Measurements from ENCODE around the gene REEP2.

The REEP2 gene

GRCh38 chr5:138448481-138449398 is 9.9 kb downstream of the REEP2 start:
- DNase-seq: peak; percentile 99

GRCh38 chr5:138449501-138450239 is 10.8 kb downstream of the REEP2 start:
- DNase-seq: peak; percentile 83

DNA sequence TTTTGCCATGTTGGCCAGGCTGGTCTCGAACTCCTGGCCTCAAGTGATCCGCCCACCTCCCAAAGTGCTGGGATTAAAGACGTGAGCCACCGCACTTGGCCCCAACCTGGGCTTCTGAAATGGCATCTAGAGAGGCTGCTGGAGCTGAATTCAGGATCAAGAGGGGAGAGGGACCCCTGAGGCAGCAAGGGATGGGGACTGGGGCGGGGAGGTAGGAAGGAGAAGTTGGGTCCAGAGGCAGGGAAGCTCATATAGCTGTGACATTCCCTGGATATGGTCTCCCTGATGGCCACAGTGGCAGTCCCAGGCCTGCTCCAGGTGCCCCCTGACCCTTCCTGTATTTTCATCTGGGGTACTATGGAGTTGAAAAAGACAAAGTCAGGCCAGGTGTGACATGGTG is 12.1 kb downstream of the REEP2 start:
- DNase-seq: no peak

- no peak for DNase-seq
Observed at GRCh38 chr5:138452720-138453119, 13.9 kb downstream of the REEP2 start.

- no peak for DNase-seq
Observed at GRCh38 chr5:138453590-138453989, 14.7 kb downstream of the REEP2 start.

DNA sequence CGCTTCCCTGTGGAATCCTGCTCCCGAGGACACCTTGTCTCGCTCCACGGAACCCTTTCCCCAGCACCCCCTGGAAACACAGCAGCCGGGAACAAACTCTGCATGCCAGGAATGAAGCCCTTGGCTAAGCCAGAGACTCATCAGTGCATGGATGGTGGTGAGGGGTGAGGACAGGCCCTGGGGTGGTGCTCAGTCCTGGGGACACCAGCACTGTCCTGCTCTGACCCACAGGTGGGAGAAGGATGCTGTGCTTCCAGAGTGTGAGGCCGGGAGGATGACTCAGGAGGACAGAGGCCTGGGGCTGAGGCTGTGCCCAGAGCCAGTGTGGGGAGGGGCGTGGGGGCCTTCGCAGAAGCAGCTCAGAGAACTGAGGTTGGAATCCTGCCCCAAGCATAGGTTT is 15.3 kb downstream of the REEP2 start:
- DNase-seq: no peak

- no peak for DNase-seq
Observed at GRCh38 chr5:138455232-138455930, 16.5 kb downstream of the REEP2 start.

DNA sequence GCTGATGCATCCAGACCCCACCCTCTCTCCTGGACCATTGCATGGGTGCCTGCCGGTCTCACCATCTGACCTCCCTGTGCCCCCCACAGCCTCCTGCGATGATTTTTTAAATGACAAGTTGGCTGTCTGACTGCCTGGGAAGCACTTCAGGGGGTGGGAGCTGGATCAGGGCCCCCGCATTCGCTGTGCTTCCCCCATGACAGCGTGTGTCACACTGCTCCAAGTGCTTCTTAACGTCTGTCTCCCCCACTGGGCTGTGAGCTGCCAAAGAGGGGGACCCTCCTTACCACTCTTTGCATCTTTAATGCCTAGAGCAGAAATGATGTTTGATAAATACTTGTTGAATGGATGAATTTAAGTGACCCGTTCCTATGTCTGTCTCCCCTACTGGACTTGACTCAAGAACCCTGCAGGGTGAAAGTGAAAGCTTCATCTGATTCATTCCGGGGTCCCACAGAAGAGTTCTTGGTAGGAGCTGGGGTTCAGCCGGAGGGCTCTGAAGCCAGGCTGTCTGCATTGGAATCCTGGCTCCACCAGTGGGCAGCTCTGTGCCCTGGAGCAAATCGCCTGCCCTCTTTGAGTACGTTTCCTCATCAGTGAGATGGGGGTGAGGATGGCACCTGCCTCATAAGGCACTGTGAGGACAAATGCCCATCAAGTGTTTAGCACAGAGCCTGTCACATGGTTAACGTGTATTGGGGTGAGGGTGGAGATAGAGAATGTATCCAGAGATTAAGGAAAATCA is 18.8 kb downstream of the REEP2 start:
- no peak for DNase-seq

DNA sequence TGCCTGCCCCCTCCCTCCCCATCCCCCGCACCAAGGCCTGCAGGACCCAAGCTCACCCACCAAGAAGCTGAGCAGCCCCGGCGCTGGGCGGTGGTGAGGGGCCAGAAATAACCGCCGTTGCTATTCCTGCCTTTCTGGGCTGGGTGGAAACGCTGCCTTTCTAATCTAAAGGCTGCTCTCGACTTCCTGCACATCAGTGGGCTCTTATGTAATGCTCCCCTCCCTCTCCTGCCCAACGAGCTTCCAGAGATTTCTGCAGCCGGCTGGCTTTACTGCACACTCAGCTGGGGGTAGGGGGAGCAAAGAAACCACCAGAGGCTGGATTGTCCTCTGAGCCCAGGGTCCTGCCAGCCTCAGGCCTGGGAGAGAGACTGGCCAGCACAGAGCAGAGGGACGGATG is 19.5 kb downstream of the REEP2 start:
- DNase-seq: no peak

GRCh38 chr5:138458856-138459255 is 20.0 kb downstream of the REEP2 start:
- DNase-seq: no peak

- DNase-seq: no peak
Observed at GRCh38 chr5:138459311-138459933, 20.6 kb downstream of the REEP2 start.

GRCh38 chr5:138460032-138460693 is 21.3 kb downstream of the REEP2 start:
- no peak for DNase-seq

DNA sequence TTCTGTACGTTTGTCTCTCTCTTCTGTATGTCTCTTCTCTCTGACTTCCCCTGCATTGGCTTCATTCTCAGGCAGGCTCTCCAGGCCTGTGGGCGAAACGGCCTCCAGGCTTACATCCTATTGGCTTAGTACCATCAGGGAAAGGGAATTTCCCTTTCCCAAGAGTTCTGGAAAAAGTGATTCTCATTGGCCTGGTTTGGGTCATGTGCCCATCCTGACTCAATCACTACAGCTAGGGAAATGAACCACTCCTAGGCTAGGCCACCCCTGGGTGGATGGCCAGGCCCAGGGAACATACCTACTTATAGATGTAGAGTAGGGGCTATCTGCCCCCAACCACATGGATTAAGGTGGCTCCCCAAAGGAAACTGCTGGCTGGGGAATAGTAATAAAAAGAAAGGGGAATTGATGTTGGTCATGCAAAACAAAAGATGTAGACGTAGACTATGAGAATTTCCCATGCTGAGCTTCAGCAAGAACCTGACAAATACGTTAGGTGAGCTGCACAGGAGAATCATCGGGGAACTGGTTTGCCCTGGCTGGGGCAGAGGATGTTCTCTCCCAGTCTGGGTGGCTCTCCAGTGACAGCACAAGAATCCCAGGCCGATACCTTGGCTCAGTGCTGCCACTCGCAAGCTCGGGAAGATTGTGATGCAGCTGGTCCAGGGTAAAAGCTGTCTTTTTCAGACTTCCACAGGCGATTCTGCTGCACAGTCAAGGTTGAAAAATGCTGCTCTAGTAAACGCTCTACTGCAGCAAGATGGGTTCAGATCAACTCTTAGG is 22.7 kb downstream of the REEP2 start:
- DNase-seq: no peak

- DNase-seq: no peak
Observed at GRCh38 chr5:138463419-138464007, 24.7 kb downstream of the REEP2 start.

DNA sequence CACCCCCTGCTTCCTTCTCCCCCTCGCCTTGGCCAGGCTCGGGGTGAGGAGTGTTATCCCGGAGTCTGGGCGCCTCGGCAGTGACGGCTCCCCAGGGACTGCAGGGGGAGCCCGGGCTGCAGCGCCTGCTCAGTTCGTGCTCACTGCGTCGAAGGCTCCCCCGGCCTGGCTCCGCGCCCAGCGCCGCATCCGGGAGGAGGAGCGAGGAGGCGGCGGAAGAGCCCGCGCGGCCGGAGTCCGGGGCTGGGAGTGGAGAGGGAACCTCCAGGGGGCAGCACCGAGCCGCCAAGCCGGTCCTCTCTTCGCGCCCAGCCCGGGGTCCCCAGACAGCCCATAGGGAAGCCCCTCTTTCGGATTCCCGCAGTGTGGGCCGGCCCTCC is 25.1 kb downstream of the REEP2 start:
- DNase-seq: peak; percentile 95

- peak; percentile 97 for DNase-seq
Observed at GRCh38 chr5:138464388-138465260, 25.8 kb downstream of the REEP2 start.

DNA sequence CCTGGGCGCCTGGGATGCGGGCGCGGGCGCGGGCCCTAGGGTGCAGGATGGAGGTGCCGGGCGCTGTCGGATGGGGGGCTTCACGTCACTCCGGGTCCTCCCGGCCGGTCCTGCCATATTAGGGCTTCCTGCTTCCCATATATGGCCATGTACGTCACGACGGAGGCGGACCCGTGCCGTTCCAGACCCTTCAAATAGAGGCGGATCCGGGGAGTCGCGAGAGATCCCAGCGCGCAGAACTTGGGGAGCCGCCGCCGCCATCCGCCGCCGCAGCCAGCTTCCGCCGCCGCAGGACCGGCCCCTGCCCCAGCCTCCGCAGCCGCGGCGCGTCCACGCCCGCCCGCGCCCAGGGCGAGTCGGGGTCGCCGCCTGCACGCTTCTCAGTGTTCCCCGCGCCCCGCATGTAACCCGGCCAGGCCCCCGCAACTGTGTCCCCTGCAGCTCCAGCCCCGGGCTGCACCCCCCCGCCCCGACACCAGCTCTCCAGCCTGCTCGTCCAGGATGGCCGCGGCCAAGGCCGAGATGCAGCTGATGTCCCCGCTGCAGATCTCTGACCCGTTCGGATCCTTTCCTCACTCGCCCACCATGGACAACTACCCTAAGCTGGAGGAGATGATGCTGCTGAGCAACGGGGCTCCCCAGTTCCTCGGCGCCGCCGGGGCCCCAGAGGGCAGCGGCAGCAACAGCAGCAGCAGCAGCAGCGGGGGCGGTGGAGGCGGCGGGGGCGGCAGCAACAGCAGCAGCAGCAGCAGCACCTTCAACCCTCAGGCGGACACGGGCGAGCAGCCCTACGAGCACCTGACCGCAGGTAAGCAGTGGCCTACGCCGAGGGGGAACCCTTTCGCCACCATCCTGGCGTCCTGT is 26.6 kb downstream of the REEP2 start, which contains the start of gene EGR1:
TSS of gene EGR1 (plus strand) at position 219 of the 864 bp plus-strand sequence. CDS start at position 502, 283 bp downstream.
- peak; percentile 85 for DNase-seq

All from COR-L47 (cell line).